ENCODE results near the gene DENND1A.
"Not testable (repeated sequence)": the region's sequence is repeated elsewhere in the genome, so short reads cannot be mapped to it uniquely, and the experiment has no call there.

Gene DENND1A

GRCh38 chr9:123402981-123403509 is 526.9 kb downstream of the DENND1A start:
- DNase-seq: no peak

GRCh38 chr9:123401879-123402513 is 527.9 kb downstream of the DENND1A start:
- peak; percentile 15 to 18 for DNase-seq

DNA sequence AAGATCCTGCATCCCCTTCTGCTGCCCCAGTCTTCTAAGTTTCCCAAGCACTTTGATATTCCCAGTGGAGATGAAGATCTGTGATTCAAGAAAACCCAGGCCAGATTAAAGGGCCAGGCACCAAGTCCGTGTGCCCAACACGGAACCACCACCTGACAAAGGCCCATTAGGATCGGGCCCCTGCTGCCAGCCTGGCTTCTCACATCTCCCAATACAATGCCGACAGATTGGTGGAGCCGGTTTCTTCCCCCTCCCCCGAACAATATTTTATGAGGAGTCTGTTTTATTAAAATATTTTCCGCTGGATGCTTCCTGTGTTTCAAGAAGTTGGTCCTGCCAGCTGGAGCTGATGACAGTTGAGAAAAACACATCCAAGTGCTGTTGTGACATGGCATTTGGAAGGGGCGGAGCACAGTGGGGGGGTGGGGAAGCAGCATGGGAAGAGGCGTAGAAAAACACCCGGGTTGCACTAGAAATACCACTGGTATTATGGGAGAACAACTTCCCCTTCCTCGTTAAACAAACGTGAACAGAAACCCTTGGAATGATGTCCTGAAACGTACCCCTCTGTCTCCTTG is 528.9 kb downstream of the DENND1A start:
- DNase-seq: no peak

DNA sequence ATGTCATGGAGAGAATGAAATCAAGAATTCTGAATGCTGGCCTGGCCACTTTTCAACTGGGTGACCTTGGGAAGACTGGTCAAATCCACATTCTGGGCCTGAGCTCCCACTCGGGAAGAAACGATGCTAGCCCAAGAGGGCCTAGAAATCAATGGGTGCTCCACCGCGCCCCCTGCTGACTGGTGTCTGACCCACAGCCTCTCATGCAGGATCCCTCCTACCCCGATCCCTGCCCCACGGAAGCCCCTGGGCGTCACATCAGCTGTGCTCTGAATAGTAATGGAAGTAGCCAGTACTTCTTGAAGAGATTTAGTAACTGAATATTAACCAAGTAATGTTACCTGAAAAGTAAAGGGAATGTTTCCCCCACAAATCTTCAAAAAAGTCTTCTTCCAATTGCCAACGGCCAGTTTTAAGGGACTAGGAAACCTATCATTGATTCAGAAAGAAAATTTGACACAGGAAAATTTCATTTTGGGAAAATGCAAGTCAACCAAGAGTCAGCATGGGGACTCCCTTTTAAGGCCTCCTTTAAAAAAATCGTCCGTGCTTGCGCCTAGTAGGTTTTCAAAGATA is 530.0 kb downstream of the DENND1A start:
- peak in 1 of 2 donors; percentile 7 for DNase-seq

- DNase-seq: not testable (repeated sequence)
These were observed 531.0 kb downstream of the DENND1A start for GRCh38 chr9:123398938-123399337.

- DNase-seq: no peak
These were observed 532.0 kb downstream of the DENND1A start for GRCh38 chr9:123397975-123398374.

- DNase-seq: no peak
These were observed 534.0 kb downstream of the DENND1A start for GRCh38 chr9:123395689-123396511.

DNA sequence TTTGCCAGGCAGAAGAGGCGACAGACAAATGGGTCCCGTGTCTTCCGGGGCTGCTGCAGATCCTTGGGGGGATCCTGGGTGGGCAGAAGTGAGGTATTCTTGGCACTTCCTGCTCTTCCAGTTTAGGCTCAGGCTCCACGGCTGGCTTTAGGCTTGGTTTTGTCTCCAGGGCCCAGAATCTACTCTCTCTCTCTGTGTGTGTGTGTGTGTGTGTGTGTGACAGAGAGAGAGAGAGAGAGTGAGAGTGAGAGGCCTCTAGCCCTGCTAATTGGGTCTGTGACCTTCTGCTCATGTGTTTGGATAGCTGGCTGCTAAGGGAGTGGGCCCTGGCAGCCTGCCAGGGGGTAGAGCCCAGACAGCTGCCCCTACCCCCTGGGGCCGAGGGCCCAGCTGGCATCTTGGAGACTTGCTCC is 534.6 kb downstream of the DENND1A start:
- no peak for DNase-seq

DNA sequence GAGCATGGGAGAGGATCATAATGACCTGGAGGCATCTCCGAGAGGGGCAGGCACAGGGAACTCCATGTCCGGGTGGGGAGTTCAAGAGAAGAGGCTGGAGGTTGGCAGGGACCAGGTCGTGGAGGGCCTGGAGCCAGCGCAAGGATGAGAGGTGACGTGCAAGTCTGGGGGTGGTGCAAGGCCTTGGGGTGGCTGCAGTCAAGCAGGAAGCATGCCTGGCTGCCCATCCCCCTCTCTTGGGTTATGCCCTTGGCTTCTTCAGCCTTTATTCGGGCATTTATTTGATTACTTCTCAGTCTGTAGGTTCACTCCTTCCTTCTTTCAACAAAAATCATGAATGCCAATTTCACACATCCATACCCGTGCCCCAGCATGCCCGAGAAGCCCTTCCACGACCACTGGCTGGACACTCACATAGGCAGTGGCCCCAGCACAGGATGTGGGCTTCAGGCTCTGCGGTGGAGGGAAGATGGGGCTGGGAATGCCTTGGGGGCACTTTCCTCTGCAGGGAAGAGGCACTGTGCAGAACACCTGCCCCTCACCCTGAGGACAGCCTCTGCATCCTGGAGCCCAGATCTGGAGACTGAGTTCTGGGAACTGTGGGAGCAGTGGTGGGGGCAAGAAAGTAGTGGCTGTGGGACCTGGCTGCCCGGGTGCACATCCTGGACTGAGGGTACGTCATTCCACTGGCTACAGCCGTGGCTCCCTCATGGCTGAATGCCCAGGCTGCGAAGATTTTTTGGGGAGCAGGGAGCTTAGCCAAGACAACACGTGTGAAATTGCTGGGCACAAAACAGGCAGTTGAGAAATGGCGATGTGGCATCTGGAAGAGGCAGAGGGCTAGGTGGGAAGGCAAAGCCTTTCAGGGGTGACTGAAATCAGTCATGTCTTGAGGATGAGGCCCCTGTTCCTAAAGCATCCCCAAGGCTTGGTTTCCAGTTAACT is 535.4 kb downstream of the DENND1A start:
- DNase-seq: no peak

- DNase-seq: no peak
These were observed 537.1 kb downstream of the DENND1A start for GRCh38 chr9:123392802-123393201.

DNA sequence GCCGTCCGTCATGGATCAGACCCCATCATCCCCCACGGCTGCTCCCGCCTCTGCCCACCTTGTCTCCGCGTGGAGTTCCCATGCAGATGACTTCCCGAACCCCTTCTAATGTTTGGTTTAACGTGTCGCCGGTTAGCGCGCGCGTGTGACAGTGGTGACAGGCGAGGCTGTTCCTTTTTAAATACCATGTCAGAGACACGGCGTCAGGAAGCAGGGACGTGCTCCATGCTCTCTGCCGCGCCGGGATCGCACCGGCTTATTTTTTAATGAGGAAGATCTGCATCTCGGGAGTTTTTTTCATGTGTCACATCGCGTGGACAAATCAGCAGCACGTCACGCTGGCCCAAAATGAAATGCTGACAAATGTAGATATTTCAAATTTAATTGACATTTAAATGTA is 538.0 kb downstream of the DENND1A start:
- no peak for DNase-seq

GRCh38 chr9:123391233-123391632 is 538.7 kb downstream of the DENND1A start:
- no peak for DNase-seq

DNA sequence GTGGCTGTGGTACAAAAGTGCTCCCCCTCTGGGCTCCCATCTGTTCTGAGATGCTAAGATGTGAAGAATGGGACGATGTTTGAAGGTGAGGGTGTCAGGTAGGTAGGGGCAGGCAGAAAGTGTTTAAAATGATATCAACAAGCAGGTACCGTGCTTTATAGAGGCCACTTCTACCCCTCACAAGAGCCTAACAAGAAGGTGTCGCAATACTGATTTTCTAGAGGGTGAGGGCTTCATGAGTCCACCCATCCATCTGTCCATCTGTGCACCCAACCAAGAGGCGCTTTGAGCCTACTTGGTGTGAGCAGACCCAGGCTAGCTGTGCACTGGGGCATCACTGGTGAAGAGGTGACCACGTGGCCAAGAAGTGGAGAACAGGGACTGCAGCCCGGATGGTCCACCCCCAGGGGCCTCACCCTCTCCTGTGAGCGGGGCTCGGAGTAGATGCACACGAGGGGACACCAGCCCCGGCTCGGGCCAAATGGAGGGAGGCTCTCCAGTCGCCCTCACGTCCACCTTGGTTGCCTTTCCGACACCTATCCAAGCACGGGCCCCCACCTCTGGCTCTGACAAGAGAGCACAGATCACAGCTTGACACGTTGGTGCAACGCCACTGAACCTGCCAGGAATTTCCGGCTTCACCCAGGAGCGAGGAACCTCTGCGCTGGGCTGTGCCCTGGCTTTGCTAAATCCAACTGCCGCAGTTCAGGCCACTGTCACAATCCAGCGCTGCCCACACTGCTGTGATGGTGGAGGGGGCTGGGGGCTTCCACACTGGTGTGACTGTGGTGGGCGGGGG is 539.4 kb downstream of the DENND1A start:
- DNase-seq: no peak

DNA sequence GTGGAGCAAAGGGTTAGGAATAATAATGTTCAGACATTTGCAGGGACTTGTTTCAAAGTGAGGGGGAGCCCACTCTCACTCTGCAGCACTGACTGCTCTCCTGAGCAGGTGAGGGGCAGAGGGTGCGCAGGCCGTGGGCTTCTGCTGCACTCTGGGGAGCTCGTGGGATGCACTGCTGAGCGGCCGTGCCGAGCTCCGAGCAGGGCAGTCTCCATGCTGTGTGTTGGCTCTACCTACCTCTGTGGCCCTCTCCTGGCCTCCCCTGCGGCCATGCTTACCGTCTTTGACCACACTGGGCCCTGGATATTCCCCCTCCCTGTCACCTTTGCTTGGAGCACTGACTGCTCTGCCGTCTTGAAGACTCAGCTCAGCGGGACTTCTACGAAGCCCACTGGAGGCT is 540.2 kb downstream of the DENND1A start:
- no peak for DNase-seq

DNA sequence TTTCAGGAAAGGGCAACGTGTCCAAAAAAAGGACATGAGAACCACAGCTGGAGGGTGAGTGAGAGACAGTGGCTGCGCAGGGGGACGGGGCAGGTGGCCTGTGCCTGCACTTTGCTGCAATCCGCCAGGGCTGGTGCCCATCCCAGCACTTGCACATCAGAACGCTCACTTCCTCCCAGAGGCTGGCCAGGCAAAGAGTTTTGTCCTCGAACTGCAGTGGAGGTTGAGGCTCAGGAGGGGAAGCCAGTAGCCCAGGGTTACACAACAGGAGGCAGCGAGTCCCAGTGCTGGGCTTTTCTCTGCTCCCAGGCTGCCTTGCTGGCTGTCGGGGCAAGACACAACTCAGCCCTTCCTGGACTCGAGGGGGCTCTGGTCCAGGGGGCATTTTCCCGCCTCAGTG is 540.9 kb downstream of the DENND1A start:
- peak; percentile 51 to 54 for DNase-seq

DNA sequence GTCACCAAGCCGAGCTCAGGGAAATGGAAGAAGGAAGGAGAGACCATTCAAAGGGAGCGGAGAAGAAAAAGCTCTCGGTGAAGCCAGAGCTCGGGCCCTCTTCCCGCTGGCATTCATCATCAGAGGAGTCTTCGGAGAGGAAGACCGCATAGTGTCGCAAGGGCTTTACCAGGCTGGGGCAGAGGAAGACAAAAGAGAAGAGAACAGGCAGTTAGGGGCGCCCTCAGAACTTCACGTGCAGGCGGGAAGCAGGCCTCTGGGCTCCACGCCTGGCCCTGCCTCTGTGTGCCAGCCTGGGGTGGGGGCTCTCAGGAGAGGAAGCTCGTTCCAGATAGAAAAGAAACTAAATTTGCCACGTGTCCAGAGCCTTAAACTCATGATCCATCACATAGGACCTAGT is 542.2 kb downstream of the DENND1A start:
- DNase-seq: peak; percentile 31 to 41

DNA sequence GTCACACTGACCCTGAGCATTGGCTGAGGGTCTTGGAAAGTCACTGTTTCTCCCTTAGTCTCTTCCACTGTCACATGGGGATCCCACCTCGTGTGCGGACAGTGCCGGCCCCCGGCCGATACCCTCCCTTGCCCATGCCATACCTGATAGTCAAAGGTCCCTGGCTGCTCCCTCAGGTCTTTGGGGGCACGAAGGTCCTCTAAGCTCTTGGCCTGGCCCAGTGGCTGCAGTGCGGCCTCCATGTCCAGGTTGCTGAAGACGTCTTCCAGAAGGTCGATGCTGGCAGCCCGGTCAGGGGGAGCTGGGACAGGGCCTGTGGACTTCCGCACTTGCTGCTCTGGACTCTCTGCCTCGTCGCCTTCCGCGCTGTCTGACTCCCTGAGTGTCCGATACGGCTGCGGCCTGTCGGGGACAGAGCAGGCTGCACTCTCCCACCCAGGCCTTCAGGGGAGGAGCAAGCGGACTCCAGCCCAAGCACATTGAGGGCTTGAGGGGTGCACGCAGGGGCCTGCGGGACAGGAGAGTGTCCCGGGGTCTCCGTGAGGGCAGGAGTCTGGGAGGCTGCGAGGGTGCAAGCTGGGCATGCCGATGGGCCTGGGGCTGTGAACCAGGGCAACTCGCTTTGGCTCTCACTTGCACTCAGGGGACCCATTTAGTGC is 546.3 kb downstream of the DENND1A start:
- DNase-seq: no peak

DNA sequence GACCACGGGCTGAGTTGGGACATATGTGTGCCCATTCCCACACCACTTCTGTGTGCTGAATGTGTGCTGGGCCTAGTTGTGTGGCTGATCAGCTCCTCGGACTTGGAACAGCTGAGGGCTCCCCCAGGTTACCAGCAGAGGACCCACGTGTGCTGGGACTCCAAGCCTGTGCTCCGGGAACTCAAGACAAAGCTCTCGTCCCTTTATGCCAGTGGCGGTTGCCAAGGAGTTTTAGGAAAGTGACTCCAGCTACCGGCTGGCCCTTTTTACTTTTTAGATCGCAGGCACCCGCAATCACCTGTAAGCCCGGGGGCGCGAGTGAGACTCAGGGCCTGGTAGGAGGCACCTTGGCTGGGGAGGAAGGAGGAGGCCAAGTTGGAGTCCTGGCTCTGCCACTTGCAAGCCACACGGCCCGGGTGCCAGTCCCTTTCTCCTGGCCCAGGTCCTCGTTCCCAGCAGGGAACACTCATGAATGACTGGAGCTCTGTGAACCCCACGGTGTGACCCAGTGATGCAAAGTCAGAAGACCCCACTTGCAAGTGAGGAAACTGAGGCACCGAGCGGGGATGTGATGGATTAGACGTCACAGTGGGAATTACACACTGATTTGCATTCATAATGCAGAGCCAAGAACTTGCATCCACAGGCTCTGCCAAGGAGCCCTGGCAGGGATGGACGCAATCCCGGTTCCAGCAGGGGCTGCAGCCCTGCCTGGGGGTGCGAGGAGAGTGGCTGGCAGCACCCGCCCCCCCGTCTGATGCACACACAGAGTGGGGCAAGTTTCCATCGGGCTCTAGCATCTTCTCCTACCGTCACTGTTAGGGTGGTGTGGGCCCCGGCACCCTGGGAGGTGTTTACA is 547.0 kb downstream of the DENND1A start:
- no peak for DNase-seq

DNA sequence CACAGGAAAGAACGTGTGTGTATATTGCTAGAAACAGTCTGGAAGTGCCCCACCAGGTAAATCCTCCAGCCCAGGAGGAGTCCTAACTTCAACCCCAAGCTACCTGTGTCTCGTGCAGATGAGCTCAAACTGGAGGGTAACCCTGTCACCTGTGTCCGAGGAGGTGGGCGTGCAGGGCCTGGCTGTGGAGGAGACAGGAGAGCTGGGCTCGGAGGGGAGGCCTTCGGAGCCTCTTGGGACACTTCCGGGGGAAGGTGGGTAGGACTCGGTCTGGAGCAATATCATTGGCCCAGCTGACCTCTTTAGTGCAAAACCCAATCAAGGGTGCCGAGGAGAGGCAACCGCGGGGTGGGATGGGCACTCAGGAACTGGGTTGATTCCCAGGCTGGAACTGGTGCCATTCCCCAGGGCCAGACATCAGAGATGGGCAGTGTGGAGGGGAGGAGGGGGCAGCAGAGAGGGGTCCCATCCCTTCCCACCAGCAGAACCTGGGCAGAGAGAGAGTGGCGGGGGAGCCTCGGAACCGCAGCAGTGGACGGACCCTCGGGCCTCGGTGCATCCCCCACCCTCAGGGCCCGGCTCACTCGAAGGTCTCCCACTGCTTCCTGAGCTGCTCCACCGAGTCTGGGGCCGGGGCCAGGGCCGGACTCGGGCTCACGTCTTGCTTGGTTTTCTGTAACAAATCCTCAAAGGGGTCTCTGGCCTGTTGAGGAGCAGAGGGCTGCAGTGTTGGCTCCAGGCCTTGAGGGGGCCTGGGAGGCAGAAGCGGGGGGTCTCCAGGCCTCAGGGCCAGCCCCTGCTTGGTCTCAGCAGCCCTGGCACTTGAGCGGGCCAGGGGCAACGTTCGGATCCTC is 548.8 kb downstream of the DENND1A start:
- DNase-seq: no peak

Data from inflammatory macrophage (primary cell).